Bone marrow (tissue), 2 donors: Measurements from ENCODE around the gene ADAMTSL1.

Source experiments
- DNase-seq, 2 donors: peaks; one replicate each; lab custom pipeline; 2025; lab: John Stamatoyannopoulos, UW

Gene ADAMTSL1

GRCh38 chr9:18662320-18662719, 188.4 kb downstream of the ADAMTSL1 start:
- no peak for DNase-seq

DNA sequence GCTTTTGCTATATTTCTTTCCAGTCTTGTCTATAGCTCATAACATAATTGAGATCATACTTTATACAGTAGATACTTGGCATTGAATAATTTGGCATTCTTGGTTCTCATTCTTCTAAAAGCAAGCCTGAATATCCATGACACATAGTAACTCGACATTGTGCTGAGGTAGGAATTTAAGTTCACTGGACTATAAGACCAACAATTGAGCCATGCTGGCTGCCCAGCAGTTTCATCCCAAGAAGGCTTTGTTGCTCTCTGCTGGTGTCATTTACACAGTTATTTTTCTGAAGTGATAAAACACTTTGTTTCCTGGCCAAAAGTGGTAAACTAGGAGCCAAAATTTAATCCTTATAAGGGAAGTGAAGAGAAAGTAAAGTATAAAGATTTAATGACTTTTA, 192.0 kb downstream of the ADAMTSL1 start:
- DNase-seq: no peak

- no peak for DNase-seq
Observed at GRCh38 chr9:18666348-18666747, 192.4 kb downstream of the ADAMTSL1 start.

DNA sequence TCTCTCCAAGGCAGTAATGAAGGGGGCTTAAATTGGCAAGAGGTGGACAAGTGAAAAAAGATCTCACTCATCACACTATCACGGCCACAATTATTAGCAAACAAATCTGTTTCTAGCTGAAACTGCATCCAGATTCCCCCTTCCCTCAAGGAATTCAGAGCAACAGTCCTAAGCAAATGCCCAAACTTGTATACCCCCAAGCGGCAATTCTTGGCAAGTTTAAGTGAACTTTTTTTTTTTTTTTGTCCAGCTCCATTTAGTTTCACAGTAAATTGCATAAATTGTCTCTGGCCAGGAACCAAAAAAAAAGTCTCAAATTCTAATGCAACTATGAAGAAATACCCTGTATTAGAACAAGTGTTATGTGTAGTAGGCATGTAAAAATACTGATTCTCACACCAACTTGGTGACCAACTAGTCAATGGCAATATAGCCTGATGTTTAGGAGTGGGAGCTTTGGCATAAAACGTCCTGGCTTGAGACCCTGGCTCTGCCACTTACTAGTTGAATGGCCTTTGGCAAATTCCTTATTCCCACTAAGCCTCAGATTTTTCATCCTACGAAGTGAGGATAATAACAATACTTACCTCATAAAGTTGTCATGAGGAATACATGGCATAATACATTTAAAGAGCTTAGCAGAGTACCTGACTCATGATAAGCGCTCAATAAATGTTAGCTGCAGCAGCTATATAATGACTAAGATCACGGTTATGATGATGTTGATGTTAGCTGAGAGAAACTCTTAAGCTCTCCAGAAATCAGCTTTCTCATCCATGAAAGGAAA, 193.2 kb downstream of the ADAMTSL1 start:
- no peak for DNase-seq

DNA sequence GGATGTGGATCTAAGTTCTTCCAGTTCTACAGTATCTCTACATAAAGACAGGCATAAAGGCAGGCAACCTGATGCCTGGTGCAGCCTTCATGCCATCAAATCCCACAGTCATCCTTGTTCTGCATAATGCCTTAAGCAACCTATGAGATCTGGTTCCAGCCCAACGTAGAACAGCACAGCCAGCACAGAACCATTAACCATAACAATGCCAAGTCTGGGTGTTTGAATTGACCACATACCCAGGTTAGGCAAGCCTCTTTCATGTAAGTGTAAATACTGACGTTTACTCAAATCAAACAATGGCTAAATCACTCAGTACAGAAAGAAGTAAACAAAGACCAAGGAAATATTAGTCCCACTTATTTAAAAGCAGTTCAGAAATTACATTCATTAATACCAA, 195.0 kb downstream of the ADAMTSL1 start:
- no peak for DNase-seq

GRCh38 chr9:18672706-18673105, 198.8 kb downstream of the ADAMTSL1 start:
- DNase-seq: no peak

- DNase-seq: no peak
Observed at GRCh38 chr9:18673179-18673578, 199.2 kb downstream of the ADAMTSL1 start.

DNA sequence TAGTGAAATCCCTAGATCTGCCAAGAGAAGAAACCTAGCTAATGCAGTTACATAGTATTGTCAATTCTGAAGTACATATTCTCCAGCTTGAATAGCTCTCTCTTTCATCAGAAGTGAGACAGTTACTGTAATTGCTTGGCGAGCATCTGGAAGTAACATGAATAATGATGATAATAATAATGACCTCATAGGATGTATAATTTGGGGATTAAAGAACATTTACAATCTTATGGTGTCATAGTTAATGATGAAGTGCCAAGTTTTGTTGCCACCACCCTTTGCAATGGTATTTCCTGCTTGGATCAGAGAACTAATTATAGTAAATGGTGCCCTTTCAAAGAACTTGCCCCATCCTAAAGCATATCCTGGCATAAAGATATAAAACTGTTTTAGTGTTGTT, 201.4 kb downstream of the ADAMTSL1 start:
- DNase-seq: no peak

- no peak for DNase-seq
Observed at GRCh38 chr9:18675973-18676372, 202.0 kb downstream of the ADAMTSL1 start.

- no peak for DNase-seq
Observed at GRCh38 chr9:18676525-18676924, 202.6 kb downstream of the ADAMTSL1 start.

DNA sequence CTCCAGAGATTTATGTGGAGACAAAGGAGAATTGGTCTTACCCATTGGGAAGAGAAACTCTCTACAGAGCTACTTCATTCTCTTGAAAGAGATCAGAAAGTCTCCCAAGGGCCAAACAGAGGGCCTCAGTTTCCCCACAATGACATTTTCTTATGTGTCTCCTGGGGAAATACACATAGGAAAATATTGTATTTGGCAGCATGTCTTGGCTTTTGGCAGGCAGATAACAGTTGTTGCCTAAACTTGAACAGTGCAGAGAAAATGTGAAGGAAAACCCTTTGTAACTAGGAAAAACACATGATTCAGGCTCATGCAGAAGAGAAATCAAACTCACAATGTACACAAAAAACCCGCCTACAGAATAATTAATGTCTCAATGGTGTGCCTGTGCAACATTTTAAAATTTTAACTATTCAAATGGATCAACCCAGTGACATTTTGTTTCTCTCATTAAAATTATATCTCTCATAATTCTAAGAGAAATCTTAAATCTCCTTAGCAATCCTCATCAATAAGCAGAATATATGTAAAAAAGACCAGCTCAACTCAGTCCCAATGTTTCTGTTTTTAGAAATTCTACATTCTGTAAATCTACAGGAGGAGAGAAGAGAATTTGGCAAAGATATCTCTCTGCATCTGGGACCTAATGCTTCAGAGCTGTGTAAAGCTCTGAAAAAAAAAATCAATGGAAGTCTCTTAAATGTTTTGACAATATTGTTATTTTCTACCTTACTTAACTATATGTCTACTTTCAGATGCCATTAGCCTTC, 205.1 kb downstream of the ADAMTSL1 start:
- no peak for DNase-seq

DNA sequence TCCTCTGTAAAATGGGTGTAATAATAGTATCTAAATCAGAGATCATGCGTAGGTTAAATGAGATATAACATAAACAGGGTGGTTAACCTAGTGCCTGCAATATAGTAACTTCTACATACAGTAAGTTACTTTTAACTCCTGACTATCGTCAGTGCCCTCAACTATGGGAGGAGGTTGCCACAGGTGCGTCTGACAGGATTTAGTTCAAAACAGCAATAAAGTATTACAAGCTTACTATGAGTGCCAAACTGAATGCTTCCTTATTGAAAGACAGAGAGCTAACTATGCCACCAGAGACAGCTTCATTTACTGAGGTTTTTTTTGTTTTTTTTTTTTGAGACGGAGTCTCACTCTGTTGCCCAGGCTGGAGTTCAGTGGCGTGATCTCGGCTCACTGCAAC, 209.0 kb downstream of the ADAMTSL1 start:
- no peak for DNase-seq

DNA sequence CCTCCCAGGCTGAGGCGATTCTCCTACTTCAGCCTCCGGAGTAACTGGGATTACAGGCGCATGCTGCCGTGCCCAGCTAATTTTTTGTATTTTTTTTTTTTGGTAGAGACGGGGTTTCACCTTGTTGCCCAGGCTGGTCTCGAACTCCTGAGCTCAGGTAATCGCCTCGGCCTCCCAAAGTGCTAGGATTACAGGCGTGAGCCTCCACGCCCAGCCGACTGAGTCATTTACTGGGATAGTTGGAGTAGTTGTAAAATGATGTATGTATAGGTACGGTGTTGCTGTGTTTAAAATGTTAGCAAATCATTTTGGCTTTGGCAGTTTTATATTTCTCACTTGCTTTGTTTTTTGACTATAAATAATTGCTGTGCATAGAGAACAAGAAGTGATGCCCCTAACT, 209.4 kb downstream of the ADAMTSL1 start:
- DNase-seq: no peak

DNA sequence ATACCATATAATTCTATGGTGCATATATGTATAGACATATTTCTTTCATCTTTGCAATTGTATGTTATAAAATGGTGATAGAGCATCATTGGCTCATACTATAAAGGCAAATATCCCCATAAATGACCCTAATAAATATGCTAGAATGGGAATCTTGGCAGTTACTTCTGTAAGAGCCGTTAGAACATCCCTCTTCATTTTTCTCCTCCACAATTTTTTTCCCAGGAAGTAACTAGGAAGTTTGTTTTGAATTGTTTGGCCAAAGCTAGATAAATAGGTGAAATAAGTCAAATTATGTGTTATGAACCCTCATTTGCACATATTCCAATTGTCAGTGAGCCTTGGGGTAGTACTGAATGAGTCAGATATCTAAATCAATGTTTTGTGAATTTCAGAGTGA, 209.9 kb downstream of the ADAMTSL1 start:
- DNase-seq: no peak

- DNase-seq: no peak
Observed at GRCh38 chr9:18684593-18685317, 210.8 kb downstream of the ADAMTSL1 start.

- DNase-seq: no peak
Observed at GRCh38 chr9:18688581-18689565, 214.9 kb downstream of the ADAMTSL1 start.

DNA sequence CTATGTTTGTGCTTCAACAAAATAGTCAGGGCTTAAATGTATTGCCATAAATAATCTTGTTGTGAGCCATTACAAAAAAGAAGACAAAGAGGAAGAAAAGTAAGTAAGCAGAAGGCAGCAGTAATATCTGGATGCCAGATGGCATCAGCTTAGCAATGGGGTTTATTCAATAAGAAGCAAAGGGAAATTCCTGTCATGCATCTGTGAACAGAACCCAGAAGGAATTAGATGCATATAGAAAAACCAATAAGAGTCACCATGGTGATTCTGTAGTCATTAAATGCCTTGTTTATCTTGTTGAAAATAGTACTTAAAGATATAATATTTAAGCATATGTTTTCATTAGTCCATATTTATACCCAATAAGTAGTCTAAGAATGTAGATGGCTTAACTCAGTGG, 216.0 kb downstream of the ADAMTSL1 start:
- no peak for DNase-seq

DNA sequence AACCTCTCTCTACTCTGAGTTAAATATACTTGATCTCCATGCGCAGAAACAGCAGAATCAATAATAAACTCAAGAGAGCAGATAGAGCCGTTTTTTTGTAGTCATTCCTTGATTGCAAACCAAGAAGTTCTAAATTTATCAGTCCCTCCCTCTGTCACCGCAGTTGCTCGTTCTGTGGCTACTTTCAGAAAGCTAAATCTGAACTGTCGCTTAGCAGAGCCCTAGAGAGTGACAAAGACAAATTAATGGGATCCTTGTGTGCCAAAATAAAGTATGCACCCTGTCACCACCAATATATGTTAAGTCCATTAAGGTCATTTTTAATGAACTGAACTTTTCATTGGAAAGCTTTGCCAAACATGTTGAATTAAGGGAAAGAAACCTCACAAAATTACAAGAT, 218.3 kb downstream of the ADAMTSL1 start:
- DNase-seq: no peak

DNA sequence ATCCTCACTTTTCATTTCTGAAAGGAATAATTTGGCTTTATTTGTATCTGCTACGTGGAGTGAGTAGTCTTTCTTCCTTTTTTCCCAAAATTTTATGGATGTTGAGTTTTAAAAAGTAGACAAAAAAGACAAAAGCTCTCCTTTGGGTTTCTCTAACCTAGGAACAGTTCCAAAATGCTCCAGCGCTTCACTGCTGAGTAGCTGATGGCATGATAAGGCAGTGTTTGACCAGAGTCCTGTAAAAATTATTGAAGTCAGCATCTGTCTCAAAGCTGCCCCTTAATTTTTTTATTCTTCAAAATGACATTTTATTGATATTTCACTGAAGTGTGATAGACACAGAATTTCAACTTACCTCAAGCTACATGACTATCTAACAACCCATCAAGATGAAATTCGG, 219.0 kb downstream of the ADAMTSL1 start:
- no peak for DNase-seq

DNA sequence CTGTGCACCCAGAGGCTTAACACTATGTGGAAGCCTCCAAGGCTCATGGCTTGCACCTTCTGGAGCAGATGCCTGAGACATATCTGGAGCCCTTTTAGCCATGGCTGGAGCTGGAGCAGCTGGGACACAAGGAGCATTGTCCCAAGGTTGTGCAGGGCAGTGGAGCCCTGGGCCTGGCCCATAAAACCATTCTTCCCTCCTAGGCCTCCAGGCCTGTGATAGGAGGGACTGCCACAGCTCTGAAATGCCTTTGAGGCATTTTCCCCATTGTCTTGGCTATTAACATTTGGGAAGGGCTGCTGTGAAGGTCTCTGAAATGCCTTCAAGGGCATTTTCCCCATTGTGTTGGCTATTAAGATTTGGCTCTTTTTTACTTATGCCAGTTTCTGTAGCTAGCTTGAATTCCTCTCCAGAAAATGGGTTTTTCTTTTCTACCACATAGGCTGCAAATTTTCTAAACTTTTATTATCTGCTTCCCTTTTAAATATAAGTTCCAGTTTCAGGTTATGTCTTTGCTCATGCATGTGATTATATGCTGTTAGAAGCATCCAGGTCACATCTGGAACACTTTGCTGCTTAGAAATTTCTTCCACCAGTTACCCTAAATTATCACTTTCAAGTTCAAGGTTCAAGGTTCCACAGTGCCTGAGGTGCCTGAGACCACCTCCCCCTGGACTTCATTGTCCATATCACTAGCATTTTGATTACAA, 221.2 kb downstream of the ADAMTSL1 start:
- no peak for DNase-seq

- DNase-seq: no peak
Observed at GRCh38 chr9:18698992-18699391, 225.0 kb downstream of the ADAMTSL1 start.
